H1 (cell line): ENCODE measurements around the gene NLRC5. TPM values are rescaled to one million over a fixed set of nuclear protein-coding genes. Genes with fewer than 3 reads are reported as not detected.

ENCODE experiments used
- SRF ChIP-seq: IDR thresholded peaks from 2 replicates; pipeline ENCODE4 v1.6.1; 2011; ENCODE audit warnings: mild to moderate bottlenecking, low read depth, low read length, moderate library complexity
- polyA plus RNA-seq, 7 experiments: library from polyadenylated mRNA; depleted of rRNA in 3 of 7; stranded (reverse) in 5 of 7; unstranded in 2 of 7; fragments of >200 nt in 5 of 7; fragments of 200-250 nt in 2 of 7; gene quantifications; 1 replicate in 5 of 7; 2 replicates in 1 of 7; 4 replicates in 1 of 7; pipeline versions ENCODE4 v1.2.1 to v1.2.3, GENCODE V29; 2011 to 2013; ENCODE audit warnings: missing spikeins in 2 of 7, mixed read lengths in 2 of 7
- total RNA-seq: library from RNA; stranded (reverse); fragmentation: NEBNext Ultra II Directional; extraction: Animal tissue kit (Norgen Biotek cat#: 25700); gene quantifications from 2 replicates; pipeline ENCODE4 v1.2.1, GENCODE V29; 2021

Gene NLRC5
- total and polyA plus RNA-seq, 2 of the 8 experiments (the other 6 are each of a cell fraction or from before 2014, with no cell fraction given) = 2.2 to 3.2 TPM

DNA sequence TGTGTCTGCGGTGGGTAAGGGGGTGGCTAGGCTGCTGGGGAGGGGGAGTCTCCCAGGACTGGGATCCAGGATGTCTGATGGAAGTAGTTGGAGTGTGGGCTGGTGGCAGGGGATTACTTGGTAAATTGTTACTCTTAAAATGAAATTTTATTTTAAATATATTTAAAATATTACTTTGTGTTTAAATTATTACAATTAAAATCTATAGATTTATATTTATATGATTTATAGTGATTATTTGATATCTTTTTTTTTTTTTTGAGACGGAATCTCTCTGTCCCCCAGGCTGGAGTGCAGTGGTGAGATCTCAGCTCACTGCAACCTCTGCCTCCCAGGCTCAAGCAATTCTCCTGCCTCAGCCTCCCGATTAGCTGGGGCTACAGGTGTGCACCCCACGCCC lies 121.6 kb downstream of the NLRC5 start (continued):
- no peak for TF ChIP-seq SRF
- TF ChIP-seq, all 59 proteins: peak for 0
